HCT116 (cell line): ENCODE results near the gene THSD7A. TPM values are rescaled to one million over a fixed set of nuclear protein-coding genes. Genes with fewer than 3 reads are reported as not detected.
A peak's percentile ranks its signal among the peaks of the same experiment; 100 is the strongest.

Source experiments
- ATAC-seq: fragments of 200-7000 bp; cut with Tn5 transposase; 2 replicates; pipeline ENCODE4 v1.9.1; 2020; ENCODE audit warnings: mild to moderate bottlenecking, moderate library complexity
- BruUV-seq: library from RNA; stranded (reverse); fragments of 400-500 nt; replicated peaks from 2 replicates; lab custom pipeline; 2021; lab: Mats Ljungman, UMichigan
- CTCF ChIA-PET: fragments of 300-600 bp; sonication (Branson Sonifier 250); formaldehyde crosslinking; loops from one replicate; lab custom pipeline; 2021; ENCODE audit warnings: antibody characterized with exemption; lab: Charles Lee
- POLR2A ChIA-PET: fragments of 300-600, 350-600 bp; sonication (Branson Sonifier 250); formaldehyde crosslinking; loops from one replicate; lab custom pipeline; 2021; ENCODE audit warnings: antibody characterized with exemption; lab: Charles Lee
- RAD21 ChIA-PET, 2 experiments: fragments of 300-600 bp; sonication (Branson Sonifier 250); formaldehyde crosslinking; loops; one replicate each; lab custom pipeline; 2023; ENCODE audit warnings: low total read pairs in 2 of 2; ENCODE audit not compliant: uncharacterized antibody in 2 of 2, unreplicated experiment in 2 of 2, low non-redundant PET in 1 of 2; lab: Charles Lee
- DNase-seq: peaks from one replicate; pipeline ENCODE4 v3.0.0-alpha.2; 2010; ENCODE audit warnings: low read depth, low spot score
- H2AFZ ChIP-seq: fragments of 200-600 bp; shearing (Covaris generic), sonication (generic); 2 replicates; pipeline ENCODE4 v1.6.1; 2017; ENCODE audit warnings: low read depth, mixed run types, mixed read lengths, antibody characterized with exemption, low read length; ENCODE audit not compliant: poor library complexity, severe bottlenecking
- H3K27ac ChIP-seq: 2 replicates; pipeline ENCODE4 v1.5.1; 2012; ENCODE audit warnings: low read depth, low read length
- H3K27me3 ChIP-seq: fragments of 200-600 bp; sonication (generic); 2 replicates; pipeline ENCODE4 v1.6.1; 2016; ENCODE audit warnings: mixed run types, low read length, mixed read lengths; ENCODE audit not compliant: insufficient read depth
- H3K36me3 ChIP-seq, 2 experiments: fragments of 200-500 bp in 1 of 2; fragments of 200-600 bp in 1 of 2; sonication (Bioruptor generic) in 1 of 2; sonication (generic) in 1 of 2; 2 replicates each; pipeline versions ENCODE4 v1.5.1 to v1.6.1; 2014 to 2016; ENCODE audit warnings: low read length in 2 of 2, inconsistent platforms in 1 of 2, mixed read lengths in 1 of 2, mixed run types in 1 of 2; ENCODE audit not compliant: insufficient read depth in 2 of 2, control insufficient read depth in 1 of 2
- H3K4me1 ChIP-seq, 2 experiments: fragments of 200-600 bp in 1 of 2; sonication (generic) in 1 of 2; 2 replicates each; pipeline versions ENCODE4 v1.5.1 to v1.6.1; 2012 to 2017; ENCODE audit warnings: low read length in 2 of 2, inconsistent platforms in 1 of 2, mild to moderate bottlenecking in 1 of 2, mixed read lengths in 1 of 2, mixed run types in 1 of 2, moderate library complexity in 1 of 2; ENCODE audit not compliant: insufficient read depth in 2 of 2, control insufficient read depth in 1 of 2
- H3K4me2 ChIP-seq: fragments of 200-600 bp; sonication (generic); 2 replicates; pipeline ENCODE4 v1.6.1; 2017; ENCODE audit warnings: mixed run types, low read length, mixed read lengths
- H3K4me3 ChIP-seq, 2 experiments: fragments of 200-600 bp in 1 of 2; sonication (generic) in 1 of 2; replicated peaks in 1 of 2; 2 replicates each; pipeline ENCODE4 v1.5.1; 2011 to 2016; ENCODE audit warnings: low read length in 2 of 2, control low read depth in 1 of 2, low read depth in 1 of 2, mild to moderate bottlenecking in 1 of 2, mixed read lengths in 1 of 2, mixed run types in 1 of 2
- H3K79me2 ChIP-seq: fragments of 200-600 bp; sonication (generic); 2 replicates; pipeline ENCODE4 v1.6.1; 2017; ENCODE audit warnings: mild to moderate bottlenecking, mixed run types, low read length, moderate library complexity, mixed read lengths; ENCODE audit not compliant: insufficient read depth
- H3K9ac ChIP-seq: fragments of 200-600 bp; sonication (generic); 2 replicates; pipeline ENCODE4 v1.6.1; 2016; ENCODE audit warnings: low read length, mixed read lengths
- H3K9me2 ChIP-seq: fragments of 200-600 bp; sonication (generic), shearing (Covaris generic); 2 replicates; pipeline ENCODE4 v1.6.1; 2017; ENCODE audit warnings: mixed run types, mild to moderate bottlenecking, moderate library complexity; ENCODE audit not compliant: insufficient read depth
- H3K9me3 ChIP-seq, 2 experiments: fragments of 200-500 bp in 1 of 2; fragments of 200-600 bp in 1 of 2; sonication (Bioruptor generic) in 1 of 2; sonication (generic) in 1 of 2; 2 replicates each; pipeline ENCODE4 v1.6.1; 2014 to 2017; ENCODE audit warnings: low read length in 2 of 2, mixed read lengths in 2 of 2, inconsistent platforms in 1 of 2, low read depth in 1 of 2, mild to moderate bottlenecking in 1 of 2, mixed run types in 1 of 2, moderate library complexity in 1 of 2; ENCODE audit not compliant: control insufficient read depth in 1 of 2, insufficient read depth in 1 of 2
- H4K20me1 ChIP-seq: fragments of 200-600 bp; sonication (generic), shearing (Covaris generic); 2 replicates; pipeline ENCODE4 v1.6.1; 2017; ENCODE audit warnings: mixed run types, mild to moderate bottlenecking, moderate library complexity; ENCODE audit not compliant: insufficient read depth
- CBX3 ChIP-seq: IDR thresholded peaks from 2 replicates; pipeline ENCODE4 v1.6.1; 2012; ENCODE audit warnings: low read depth
- EGR1 ChIP-seq: IDR thresholded peaks from 2 replicates; pipeline ENCODE4 v1.6.1; 2012; ENCODE audit warnings: low read depth
- ELF1 ChIP-seq: IDR thresholded peaks from 2 replicates; pipeline ENCODE4 v1.6.1; 2012; ENCODE audit warnings: low read depth, borderline replicate concordance
- EZH2 ChIP-seq: fragments of 200-600 bp; sonication (generic); IDR thresholded peaks from 2 replicates; pipeline ENCODE4 v1.6.1; 2017; ENCODE audit warnings: antibody characterized with exemption, mixed run types
- EZH2phosphoT487 ChIP-seq: fragments of 200-600 bp; IDR thresholded peaks from 2 replicates; pipeline ENCODE4 v1.6.1; 2018; ENCODE audit warnings: antibody characterized with exemption, borderline replicate concordance
- JUND ChIP-seq: IDR thresholded peaks from 2 replicates; pipeline ENCODE4 v1.6.1; 2012
- POLR2AphosphoS5 ChIP-seq: IDR thresholded peaks from 2 replicates; pipeline ENCODE4 v1.6.1; 2011; ENCODE audit warnings: mild to moderate bottlenecking, low read depth, low read length, moderate library complexity
- RAD21 ChIP-seq: IDR thresholded peaks from 2 replicates; pipeline ENCODE4 v1.6.1; 2012; ENCODE audit warnings: low read depth, mild to moderate bottlenecking
- SIN3A ChIP-seq: IDR thresholded peaks from 2 replicates; pipeline ENCODE4 v1.6.1; 2012; ENCODE audit warnings: low read depth
- SP1 ChIP-seq: IDR thresholded peaks from 2 replicates; pipeline ENCODE4 v1.6.1; 2012; ENCODE audit warnings: low read depth
- SRF ChIP-seq: IDR thresholded peaks from 2 replicates; pipeline ENCODE4 v1.6.1; 2012; ENCODE audit warnings: low read depth
- YY1 ChIP-seq: IDR thresholded peaks from 2 replicates; pipeline ENCODE4 v1.6.1; 2011; ENCODE audit warnings: low read length, low read depth, moderate library complexity, mild to moderate bottlenecking; ENCODE audit not compliant: insufficient replicate concordance; ENCODE audit errors: extremely low read depth
- ZBTB33 ChIP-seq: IDR thresholded peaks from 2 replicates; pipeline ENCODE4 v1.6.1; 2011; ENCODE audit warnings: mild to moderate bottlenecking, low read length, moderate library complexity; ENCODE audit not compliant: insufficient replicate concordance; ENCODE audit errors: extremely low read depth
- intact Hi-C: fragments of 100-400 bp; cut with micrococcal nuclease; formaldehyde crosslinking; loops from 2 replicates; pipeline ENCODE4 v1.10.0; 2022
- total RNA-seq: library from RNA; stranded (reverse); gene quantifications from one replicate; pipeline ENCODE4 v1.2.1, GENCODE V29; 2021; ENCODE audit not compliant: unreplicated experiment
- TF ChIP-seq, protein P1 (sequence below): IDR thresholded peaks from 2 replicates; pipeline ENCODE4 v1.6.1; 2012; ENCODE audit warnings: low read depth

THSD7A gene
- total RNA-seq, 1 experiment from 2014 or later: 0.05 TPM

DNA sequence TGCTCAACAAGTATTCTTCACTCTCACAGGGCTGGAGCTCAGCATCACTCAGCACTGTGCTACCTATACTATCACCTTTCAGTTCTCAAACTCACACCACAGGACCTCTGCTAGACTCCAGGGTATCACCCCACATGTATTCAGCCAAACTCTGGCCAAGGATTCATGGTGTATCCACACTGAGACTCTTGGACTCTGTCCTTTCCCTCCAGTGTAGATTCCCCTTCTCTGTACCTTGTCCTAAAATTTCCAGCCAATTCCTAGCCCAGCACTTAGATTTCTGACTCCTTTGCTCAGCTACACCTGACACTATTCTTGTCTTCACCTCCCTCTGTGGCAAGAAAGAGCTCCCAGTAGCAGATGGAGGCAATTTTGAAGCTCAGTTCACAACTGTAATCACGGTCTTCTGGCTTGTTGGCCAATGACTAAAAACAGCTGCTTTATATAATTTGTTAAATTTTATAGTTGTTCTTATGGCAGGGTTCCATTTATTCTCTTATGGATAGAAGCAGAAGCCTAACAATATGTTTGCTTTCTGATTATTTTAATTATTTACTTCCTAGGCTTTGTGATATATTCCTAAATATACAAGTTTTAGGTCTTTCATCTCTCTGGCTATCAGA lies 258.8 kb downstream of the THSD7A start (continued):
- TF ChIP-seq POLR2AphosphoS5 (no peak), RAD21 (no peak), ELF1 (no peak)

- no peak overlapping the region for H3K27ac ChIP-seq
- H3K9me3 ChIP-seq: no peaks in the 10 kb centered on the region
- intact Hi-C loops: no loop called here
- H3K79me2 ChIP-seq: no peaks in the 10 kb centered on the region
- no TSS peak for BruUV-seq
- H3K9ac ChIP-seq: no peak overlapping the region
- ChIA-PET CTCF (no interaction called here), POLR2A (no interaction called here), RAD21 (no interaction called here)
- TF ChIP-seq SIN3A (no peak), JUND (no peak), YY1 (no peak), CBX3 (no peak)
- H3K36me3 ChIP-seq: no peaks in the 10 kb centered on the region
- H3K4me3 ChIP-seq: no peak overlapping the region
- no peaks in the 10 kb centered on the region for H4K20me1 ChIP-seq
- DNase-seq: no peak
- H3K9me2 ChIP-seq: no peaks in the 10 kb centered on the region
- no peaks in the 10 kb centered on the region for H3K27me3 ChIP-seq
- H3K4me1 ChIP-seq: no peaks in the 10 kb centered on the region
- H3K4me2 ChIP-seq: no peak overlapping the region
- no peak overlapping the region for H2AFZ ChIP-seq
- peak; percentile 50 for ATAC-seq
Measured at GRCh38 chr7:11570922-11571550, 261.0 kb downstream of the THSD7A start.

DNA sequence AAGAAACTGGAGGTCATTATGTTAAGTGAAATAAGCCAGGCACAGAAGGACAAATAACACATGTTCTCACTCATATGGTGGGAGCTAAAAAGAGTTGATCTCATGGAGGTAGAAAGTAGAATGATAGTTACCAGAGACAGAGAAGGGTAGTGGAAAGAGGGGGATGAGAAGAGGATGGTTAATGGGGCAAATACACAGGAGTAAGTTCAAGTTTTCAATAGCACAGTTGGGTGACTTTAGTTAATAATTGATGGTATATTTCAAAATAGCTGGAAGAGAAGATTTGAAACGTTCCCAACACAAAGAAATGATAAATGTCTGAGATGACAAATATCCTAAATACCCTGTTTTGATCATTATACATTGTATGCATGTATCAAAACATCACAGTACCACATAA lies 261.8 kb downstream of the THSD7A start:
- no peak overlapping the region for H2AFZ ChIP-seq
- ChIA-PET RAD21 (no interaction called here), CTCF (no interaction called here), POLR2A (no interaction called here)
- H3K27ac ChIP-seq: no peak overlapping the region
- H3K9me2 ChIP-seq: no peaks in the 10 kb centered on the region
- no TSS peak for BruUV-seq
- intact Hi-C loops: no loop called here
- no peak for DNase-seq
- no peak overlapping the region for H3K4me3 ChIP-seq
- no peak overlapping the region for H3K9ac ChIP-seq
- no peaks in the 10 kb centered on the region for H3K9me3 ChIP-seq
- H3K36me3 ChIP-seq: no peaks in the 10 kb centered on the region
- no peaks in the 10 kb centered on the region for H3K27me3 ChIP-seq
- H3K4me2 ChIP-seq: no peak overlapping the region
- H3K4me1 ChIP-seq: no peaks in the 10 kb centered on the region
- no peaks in the 10 kb centered on the region for H3K79me2 ChIP-seq
- H4K20me1 ChIP-seq: no peaks in the 10 kb centered on the region
- no peak for ATAC-seq
- no peak for TF ChIP-seq EZH2
- TF ChIP-seq, protein P1, sequence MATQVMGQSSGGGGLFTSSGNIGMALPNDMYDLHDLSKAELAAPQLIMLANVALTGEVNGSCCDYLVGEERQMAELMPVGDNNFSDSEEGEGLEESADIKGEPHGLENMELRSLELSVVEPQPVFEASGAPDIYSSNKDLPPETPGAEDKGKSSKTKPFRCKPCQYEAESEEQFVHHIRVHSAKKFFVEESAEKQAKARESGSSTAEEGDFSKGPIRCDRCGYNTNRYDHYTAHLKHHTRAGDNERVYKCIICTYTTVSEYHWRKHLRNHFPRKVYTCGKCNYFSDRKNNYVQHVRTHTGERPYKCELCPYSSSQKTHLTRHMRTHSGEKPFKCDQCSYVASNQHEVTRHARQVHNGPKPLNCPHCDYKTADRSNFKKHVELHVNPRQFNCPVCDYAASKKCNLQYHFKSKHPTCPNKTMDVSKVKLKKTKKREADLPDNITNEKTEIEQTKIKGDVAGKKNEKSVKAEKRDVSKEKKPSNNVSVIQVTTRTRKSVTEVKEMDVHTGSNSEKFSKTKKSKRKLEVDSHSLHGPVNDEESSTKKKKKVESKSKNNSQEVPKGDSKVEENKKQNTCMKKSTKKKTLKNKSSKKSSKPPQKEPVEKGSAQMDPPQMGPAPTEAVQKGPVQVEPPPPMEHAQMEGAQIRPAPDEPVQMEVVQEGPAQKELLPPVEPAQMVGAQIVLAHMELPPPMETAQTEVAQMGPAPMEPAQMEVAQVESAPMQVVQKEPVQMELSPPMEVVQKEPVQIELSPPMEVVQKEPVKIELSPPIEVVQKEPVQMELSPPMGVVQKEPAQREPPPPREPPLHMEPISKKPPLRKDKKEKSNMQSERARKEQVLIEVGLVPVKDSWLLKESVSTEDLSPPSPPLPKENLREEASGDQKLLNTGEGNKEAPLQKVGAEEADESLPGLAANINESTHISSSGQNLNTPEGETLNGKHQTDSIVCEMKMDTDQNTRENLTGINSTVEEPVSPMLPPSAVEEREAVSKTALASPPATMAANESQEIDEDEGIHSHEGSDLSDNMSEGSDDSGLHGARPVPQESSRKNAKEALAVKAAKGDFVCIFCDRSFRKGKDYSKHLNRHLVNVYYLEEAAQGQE: no peak
- TF ChIP-seq SRF: no peak
- TF ChIP-seq EZH2phosphoT487: no peak
- no peak for TF ChIP-seq SP1
- TF ChIP-seq ZBTB33: no peak
- no peak for TF ChIP-seq EGR1
